ENCODE results near the gene MEIG1.
"Not testable (repeated sequence)": the region's sequence is repeated elsewhere in the genome, so short reads cannot be mapped to it uniquely, and the experiment has no call there.

The MEIG1 gene

GRCh38 chr10:14959221-14960057, at the start of gene MEIG1:
Gene MEIG1, plus strand, starts transcription at chr10:14959388. Its CDS starts 7,081 bp downstream, at chr10:14966469.
- peak; percentile 85 for DNase-seq

GRCh38 chr10:14910953-14911352, 48.2 kb upstream of the MEIG1 start:
- no peak for DNase-seq

GRCh38 chr10:14911801-14912200, 47.4 kb upstream of the MEIG1 start:
- no peak for DNase-seq

- no peak for DNase-seq
Measured at GRCh38 chr10:14916600-14916999, 42.6 kb upstream of the MEIG1 start.

GRCh38 chr10:14917827-14918226, 41.4 kb upstream of the MEIG1 start:
- DNase-seq, result no peak

- no peak for DNase-seq
Measured at GRCh38 chr10:14918964-14919363, 40.2 kb upstream of the MEIG1 start.

- no peak for DNase-seq
Measured at GRCh38 chr10:14924013-14924412, 35.2 kb upstream of the MEIG1 start.

GRCh38 chr10:14925268-14925667, 33.9 kb upstream of the MEIG1 start:
- no peak for DNase-seq

GRCh38 chr10:14926061-14926470, 33.1 kb upstream of the MEIG1 start:
- no peak for DNase-seq

GRCh38 chr10:14926722-14927416, 32.3 kb upstream of the MEIG1 start:
- DNase-seq, result peak; percentile 35

- DNase-seq, result no peak
Measured at GRCh38 chr10:14930610-14931009, 28.6 kb upstream of the MEIG1 start.

GRCh38 chr10:14936584-14936983, 22.6 kb upstream of the MEIG1 start:
- no peak for DNase-seq

GRCh38 chr10:14938971-14939370, 20.2 kb upstream of the MEIG1 start:
- DNase-seq, result peak; percentile 65

- not testable (repeated sequence) for DNase-seq
Measured at GRCh38 chr10:14942147-14942949, 16.8 kb upstream of the MEIG1 start.

- not testable (repeated sequence) for DNase-seq
Measured at GRCh38 chr10:14942950-14943338, 16.2 kb upstream of the MEIG1 start.

- DNase-seq, result peak; percentile 74
Measured at GRCh38 chr10:14945108-14945507, 14.1 kb upstream of the MEIG1 start.

GRCh38 chr10:14947268-14947667, 11.9 kb upstream of the MEIG1 start:
- DNase-seq, result no peak

- no peak for DNase-seq
Measured at GRCh38 chr10:14949291-14949690, 9.9 kb upstream of the MEIG1 start.

GRCh38 chr10:14952851-14953423, 6.3 kb upstream of the MEIG1 start:
- DNase-seq, result no peak

- peak; percentile 80 for DNase-seq
Measured at GRCh38 chr10:14953424-14954000, 5.7 kb upstream of the MEIG1 start.

GRCh38 chr10:14954001-14954770, 5.0 kb upstream of the MEIG1 start, which contains the start of gene DCLRE1C:
Gene DCLRE1C, minus strand, starts transcription at chr10:14954096. Its CDS starts 86 bp downstream, at chr10:14954010.
- DNase-seq, result peak; percentile 95

GRCh38 chr10:14954934-14955333, 4.3 kb upstream of the MEIG1 start:
- no peak for DNase-seq

Measured in inflammatory macrophage treated with lipopolysaccharide for 4 hours (primary cell).